Effector CD8-positive, alpha-beta T cell (primary cell): ENCODE results near the gene HOXB2.

Experiments used
- DNase-seq: peaks from one replicate; lab custom pipeline; 2025; lab: John Stamatoyannopoulos, UW

Gene HOXB2

DNA sequence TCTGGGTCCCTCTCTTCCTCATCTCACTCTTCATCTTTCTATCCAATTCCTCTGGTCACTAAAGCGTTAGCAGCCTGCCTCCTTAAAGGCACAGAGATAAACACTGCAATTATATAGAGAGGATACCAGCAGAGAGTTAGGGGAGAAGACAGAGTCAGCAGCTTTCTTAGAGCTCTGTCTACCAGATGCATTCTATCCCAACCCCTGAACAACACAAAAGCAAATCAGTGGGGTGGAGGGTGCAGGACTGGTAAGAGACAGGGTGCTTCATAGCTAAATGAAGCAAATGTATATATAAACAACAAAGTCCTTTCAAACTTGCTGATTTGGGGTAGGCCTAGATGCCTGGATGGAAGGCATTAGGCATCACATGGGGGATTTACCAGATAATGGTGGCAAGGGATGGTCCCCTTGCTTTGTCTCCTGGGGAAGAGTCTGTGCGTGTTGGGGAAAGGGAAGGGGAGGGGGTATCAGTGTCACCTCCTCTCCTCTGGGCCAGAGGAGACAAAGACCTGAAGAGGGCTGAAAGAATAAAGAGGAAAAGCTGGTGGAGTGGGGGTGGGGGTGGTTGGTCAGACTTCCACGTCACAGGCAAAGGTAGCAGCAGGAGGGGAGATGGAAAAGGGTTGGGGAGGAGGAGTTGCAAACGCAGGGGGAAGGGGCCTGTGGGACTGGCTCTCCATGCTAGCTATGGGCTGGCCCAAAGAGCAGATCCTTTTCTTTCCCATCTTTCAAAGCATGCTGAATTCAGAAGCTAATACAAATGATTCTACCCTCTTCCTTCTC, 21.2 kb upstream of the HOXB2 start:
- no peak for DNase-seq

DNA sequence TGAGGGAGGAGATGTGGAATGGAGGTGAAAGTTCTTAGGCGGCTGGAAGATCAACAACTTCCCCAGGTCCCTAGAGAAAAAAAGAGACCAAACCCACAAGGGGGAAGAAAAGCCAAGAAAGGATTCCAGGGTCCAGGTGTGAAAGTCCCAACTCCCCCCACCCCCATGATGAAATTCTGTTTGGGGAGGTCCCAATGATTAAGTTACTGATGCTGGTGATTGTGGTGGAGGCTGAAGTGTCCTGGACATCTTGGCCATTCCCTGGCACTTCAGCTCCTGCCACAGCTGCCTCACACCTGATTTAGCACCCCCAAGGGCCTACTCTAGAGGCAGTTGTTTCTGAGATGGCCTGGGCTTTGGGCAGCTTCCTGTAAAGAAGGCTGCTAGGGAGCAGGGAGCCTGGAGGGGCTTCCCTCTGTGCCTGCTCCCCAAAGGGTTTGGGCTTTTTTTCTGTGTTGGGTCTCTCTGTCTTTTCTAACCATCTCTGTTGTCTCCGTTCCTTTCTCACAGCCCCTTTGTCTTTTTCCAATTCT, 20.2 kb upstream of the HOXB2 start:
- no peak for DNase-seq

DNA sequence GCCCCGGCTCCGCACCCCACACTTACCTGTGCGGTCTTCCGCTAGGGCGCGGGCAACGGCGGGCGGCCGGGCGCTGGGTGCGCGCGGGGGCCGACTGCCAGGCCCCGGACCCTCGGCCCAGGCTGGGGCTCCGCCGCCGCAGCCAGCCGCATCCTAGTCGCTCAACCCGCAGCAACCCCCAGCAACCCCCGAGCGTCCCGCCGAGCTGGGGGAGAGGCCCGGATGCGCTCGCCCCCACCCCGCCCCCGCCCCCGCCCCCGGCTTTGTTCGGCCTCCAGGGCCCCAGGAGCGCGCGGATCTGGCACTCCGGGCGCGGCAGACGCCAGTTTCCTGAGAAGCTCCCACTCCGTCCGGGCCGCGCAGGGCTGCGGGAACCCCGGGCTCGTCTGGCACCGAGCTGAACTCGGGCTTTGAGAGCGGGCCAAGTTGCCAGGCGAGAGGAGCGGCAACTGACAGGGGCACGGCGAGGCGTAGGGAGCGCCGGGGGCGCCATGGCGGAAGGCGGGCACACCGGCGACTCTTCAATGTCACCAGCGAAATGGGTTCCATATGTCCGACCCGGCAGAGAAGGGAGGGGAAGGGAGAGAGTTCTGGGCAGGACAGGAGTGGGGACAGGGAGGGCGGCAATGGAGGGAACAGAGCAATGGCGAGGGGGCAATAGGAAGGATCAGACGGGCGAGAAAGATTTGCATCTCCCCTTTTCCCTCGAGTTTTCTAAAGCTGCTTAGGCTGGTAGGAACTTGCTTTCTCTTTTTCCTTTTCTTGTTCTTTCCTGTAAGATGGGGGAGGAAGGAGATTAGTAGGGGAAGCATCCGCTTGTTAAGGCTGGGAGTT, 19.5 kb upstream of the HOXB2 start:
- no peak for DNase-seq

DNA sequence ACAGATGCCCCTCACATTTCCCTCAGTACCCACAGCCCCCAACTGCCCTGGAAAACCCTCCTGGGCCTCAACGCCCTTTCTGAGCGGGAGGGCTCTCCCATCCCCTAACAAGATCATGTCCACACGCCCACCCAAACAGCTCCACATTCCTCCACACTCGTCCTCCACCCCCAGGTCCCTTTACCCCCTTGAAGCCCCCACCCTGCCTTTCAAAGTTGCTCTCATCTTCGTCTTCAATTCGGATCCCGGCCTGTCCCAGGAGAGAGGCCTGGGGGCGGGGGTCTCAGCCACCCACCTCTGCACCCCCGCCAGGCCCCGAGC, 18.9 kb upstream of the HOXB2 start:
- DNase-seq = no peak

DNA sequence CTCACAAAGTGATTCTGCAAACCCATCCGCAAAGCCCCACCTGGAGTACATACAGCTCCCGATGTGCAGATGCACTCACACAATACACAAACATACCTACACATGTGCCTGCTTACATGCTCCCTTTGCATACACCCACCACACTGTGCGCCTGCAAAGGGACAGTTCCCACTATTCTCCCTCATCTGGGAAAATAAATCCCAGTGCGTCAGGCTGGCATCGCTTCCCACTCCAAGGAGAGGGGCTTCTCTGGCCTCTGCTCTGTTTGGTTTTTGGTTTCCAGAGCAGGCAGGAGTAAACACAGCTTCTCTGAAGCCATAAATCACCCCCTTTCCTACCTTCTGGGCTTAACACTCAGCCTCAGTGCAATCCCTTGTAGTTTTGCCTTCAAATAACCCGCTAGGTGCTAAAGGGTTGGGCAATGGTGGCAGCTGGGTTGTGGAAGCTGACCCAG, 18.5 kb upstream of the HOXB2 start:
- DNase-seq = no peak

DNA sequence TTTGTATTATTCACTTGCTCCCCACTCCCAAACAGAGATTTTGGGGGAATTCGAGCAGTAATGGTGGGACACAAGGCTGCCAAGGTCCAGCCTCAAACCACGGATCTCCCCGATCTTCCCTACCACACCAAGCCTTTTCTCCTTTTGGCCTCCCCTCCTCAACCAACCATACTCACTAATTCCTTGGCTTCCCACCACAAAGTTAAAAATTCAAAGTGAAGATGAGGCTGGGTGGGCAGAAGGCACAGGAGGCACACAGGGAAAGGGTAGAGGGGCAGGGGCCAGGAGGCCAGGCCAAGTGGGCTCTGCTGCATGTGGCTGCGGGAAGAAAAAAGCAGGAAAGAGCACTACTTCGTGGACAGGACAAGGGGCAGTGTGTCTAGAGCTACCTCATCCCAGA, 18.0 kb upstream of the HOXB2 start:
- no peak for DNase-seq

DNA sequence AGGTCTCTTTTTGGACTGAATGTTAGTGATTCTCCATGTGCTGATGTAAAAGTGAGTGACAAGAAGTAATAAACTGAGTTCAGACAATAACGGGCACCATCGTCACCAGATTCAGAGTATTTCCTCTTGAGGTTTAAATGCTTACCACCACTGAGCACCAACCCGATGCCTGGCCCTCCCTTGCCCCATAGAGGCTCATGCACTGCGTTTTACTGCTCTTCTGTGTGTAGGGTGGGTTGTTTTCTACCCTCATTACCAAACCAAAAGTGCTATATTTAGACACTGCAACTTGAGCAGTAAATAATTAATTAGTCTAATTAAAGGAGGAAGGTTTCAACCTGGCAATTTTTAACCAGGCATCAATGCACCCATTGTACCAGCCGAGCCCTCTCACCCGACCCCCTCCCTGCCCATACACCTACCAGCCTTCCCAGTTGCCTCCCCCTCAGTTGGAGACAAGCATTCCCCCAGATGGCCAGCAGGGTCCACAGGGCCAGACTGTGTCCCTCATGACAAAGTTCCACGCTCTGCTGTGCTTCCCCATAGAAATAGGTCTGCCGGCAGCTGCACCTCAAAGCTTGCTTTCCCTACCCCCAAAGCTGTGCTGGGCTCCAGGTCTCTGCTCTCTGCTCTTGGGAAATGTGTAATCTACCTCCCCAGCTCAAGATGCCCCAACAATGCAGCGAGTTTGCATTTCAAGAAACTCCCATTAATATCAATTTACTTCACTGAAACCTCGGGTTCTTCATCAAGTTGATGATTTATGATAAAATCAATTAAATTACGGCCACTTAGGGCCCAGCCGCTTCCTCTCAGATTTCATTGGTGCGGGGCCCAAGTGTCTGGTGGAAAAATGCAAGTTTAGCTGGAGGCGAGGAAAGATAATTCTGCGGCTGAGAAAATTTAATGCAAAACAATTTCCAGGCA, 17.2 kb upstream of the HOXB2 start:
- DNase-seq = no peak

DNA sequence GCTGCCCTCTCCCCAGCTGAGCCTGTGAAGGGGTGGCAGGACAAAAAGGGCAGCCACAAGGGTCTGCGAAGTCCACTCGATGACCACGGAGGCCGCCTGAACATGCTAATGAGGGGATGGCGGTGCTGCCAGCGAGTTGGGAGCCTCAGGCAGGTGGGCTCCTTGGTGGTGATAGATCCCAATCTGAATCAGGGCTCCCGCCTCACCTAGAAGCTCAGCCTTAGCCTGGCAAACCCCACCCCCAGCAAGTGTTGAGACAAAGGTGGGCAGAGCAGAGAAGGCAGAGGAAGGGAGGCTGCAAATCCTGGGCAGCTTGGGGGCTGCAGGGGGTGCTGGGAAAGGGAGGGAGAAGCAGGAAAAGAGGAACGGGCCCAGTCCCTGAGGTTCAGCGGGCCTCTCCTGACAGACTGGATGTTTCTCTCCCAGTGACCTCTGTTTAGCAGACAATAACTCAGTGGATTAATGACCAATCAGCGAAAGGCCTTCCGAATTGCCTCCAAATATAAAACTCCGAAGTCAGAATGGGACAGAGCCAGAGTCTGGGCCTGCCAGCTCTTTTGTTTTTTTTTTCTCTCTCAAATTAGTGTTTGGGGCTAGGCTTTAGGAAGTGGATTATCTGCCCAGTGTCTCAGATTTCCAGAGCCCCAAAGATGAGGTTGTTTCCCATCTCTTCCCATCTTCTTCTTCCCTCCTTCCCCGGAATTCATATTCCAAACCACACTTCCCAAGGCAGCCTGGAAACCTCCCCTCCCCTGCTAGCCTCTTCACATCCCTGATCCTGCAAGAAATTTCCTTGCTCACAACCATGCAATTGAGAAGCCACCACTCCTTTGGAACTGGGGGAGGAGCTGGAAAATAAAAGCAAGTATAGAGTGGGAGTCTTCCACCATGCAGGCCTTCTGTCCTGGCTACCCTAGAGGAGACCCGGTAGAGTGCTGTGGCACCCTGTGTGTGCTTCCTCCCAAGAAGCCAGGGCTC, 15.2 kb upstream of the HOXB2 start:
- no peak for DNase-seq

DNA sequence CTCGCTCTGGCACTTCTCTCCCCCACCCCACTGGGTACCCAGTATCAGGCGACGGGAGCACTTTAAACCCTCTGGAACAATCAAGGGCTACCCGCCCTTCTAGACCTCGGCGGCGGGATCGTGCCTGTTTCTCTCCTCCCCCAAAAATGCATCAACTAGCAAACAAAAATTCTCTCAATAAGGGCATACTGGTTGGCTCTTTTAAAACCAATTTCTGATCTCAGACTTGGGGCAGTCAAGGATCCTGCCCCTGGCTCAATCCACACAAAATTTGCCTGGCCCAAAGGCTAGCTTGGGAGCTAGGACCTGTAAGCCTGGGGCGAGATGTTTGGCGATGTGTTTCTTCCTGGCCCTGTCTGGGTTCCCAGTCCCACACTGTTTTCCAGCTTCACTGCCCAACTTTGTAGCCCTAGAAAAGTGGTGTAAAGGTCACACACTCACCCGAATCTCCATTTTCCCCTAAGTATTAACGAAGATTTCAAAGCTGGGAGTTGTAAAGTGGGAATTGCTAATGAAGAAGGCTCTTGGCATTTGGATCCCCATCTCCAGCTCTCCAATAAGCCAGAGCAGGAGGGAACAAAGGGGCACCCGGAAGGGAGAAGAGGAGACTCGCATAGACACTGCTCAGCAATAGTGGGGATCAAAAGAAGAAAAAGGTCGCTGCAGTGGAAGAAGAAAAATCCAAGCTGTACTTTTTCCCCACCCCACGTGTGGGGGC, 14.4 kb upstream of the HOXB2 start:
- DNase-seq = no peak

DNA sequence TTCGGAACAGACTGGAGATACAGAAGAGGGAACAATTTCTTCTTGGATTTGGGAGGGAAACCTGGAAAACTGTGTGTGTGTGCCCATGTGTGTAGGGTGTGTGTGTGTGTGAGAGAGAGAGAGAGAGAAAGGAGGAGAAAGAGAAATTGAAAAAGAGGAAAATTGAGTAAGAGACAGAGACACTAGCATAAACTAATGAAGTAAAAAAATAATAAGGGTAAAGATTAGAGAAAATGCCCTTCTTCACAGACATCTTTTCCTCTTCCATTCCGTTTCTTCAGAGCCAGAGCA, 13.9 kb upstream of the HOXB2 start:
- no peak for DNase-seq

DNA sequence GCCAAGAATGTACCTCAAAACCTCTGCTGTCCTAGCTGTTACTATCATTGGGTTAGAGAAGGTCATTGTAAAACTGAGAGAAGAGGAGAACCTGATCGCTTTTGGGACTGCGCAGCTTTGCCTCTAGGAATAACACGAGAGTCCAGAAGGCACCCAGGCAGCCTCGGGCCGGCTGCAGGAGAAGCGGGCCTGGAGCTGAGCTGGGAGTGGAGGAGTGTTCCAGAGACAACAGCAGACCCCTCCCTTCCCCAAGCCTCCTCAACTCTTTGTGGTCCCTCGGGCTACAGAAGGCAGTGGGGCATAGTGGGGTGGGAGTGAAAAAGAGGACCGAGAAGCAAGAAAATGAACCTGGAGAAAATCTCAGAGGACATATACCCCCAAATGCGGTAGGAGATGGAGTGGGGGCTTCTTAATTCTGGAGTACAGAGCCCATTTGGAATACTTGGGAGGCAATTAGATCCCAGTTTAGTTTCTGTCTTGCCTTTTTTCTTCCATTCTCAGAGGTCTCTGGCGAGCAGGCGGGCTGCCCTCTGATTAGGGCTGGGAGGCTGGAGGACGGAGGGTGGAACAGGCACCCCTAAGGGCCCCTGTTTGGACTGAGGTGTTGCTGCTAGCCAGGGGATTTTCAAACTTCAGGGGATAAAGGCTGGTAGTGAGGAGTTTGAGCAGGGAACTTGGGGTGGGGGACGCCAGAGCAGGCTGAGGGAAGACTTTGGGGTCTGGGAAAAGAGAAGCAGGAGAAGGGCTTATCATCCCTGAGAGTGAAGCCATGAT, 13.3 kb upstream of the HOXB2 start:
- no peak for DNase-seq

DNA sequence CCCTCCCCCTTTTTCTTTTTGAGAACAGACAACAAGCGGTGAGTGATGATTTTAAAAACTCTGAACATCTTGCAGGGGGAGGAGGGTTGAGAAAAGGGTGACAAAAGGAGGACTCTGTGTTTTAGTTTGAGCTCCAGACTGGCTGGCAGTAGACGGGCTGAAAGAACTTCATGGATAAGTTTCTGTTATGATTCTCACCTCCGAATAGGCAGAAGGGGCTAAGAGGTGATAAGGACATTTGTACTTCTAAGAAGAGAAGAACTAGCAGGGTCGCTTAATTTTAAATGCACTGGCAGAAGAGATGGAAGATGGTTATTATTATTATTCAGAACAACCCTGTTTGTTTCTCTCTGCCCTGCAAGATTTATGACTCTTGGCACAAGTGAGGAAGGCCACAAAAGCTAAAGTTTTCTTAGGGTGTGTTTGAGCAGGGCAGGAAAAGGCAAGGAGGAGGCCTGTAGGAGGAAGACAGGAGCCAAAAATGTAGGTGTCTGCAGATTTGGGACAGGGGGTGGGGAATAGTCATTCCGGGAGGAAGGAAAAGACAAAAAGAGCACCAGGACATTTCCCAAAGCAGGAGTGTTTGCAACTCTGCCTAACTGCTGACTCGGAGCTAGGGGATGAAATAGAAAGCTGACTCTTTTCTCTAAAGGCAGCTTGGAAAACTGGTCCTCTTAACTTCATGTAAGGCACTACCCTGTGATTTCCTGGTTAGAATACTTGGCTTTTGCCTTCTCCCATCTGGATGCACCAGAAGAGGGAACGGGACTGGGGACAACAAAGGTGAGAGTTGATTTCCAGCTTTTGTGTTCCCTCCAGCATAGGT, 11.9 kb upstream of the HOXB2 start:
- no peak for DNase-seq

DNA sequence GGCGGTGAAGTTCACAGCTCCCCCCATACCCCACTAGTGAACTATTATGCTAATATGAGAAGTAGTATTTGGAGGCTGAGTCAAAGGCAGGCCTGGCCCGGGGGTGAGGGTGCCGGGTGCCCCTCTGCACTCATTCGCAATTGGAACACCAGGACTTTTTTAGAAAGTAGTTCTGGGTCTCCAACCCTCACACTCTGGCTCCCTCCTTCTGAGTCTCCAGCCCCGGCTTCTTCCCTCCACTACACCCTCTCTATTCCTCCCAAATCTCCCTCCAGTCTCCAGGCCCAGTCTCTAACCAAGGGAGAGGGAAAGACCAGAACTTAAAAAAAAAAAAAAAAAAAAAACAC, 11.3 kb upstream of the HOXB2 start:
- DNase-seq = no peak

DNA sequence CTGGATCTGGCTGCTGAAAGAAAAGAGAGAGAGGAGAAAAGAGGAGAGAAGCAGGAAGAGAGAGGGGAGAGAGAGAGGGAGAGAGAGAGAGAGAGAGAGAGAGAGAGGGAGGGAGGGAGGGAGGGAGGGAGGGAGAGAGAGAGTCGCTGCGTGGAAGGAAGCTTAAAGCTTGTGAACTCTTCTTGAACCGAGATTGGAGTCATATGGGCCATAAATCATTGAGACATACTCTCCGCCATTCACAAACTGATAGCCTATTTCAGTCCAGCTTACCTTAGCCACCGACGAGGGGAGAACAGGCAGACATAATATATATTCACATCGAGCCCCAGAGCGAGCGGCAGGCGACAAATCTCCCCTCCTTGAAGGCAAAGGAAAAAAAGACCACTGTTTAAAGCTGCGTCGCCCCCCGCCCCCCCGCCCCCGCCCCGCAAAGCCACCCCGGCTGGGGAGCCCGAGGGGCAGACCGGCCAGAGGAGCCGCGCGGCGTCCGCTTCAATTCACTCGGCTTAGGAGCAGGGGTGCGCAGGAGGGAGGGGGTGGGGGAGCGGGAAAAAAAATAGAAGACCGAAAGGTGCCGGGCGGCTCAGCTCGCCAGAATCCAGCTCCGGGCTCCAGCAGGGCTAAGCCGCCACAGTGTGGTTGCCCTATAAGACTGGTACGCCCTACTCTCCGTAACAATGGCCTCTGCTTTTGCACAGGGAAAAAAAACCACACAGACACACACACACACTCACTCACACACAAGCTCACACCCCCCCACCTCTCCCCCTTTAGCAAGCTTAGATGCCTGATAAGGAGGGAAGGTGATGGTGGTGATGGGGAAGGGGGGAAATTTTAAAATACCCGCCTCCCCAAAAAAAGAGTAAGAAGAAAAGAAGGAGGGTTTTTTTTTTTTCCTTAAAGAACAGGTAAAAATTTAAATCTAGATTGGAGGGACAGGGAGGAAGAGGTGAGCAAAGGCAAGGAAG, 10.6 kb upstream of the HOXB2 start:
- DNase-seq = no peak

DNA sequence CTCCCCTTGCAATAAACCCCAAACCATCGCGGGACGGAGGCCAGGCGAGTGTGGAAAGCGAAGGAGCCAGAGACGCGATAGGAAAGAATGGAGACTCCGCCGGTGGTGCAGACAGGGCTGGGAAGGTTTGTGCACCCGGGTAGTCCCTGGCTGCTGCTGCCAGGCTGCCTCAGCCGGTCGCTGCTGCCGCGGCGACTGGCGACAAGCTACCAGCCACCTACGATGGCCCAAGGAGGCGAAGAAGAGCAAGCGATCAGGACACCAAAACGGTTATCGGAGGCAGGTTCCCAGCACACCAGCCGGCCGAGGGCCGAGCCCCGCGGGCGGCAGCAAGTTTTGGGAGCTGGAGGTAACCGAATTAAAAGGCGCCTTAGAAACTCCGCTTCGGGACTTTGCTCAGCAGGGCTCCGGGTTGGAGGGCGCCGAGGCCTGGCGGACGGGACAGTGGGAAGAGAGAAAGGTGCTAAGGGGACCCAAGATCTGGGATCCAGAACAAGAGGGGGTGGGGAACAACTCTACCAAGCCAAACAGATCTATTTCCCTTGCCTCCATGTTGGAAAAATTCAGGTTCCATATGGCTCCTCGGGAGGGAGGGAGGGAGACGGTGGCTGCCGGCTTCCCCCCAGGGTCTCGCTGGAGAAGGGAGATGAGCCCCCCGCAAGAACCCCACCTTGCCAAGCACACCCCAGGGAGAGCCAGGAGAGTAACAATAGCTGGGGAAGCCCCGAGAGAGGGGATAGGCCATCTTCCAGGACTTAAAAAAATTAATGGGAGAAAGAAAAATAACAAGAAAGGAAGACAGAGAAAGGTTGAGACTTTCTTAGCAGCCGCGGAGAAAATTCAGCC, 9.7 kb upstream of the HOXB2 start:
- no peak for DNase-seq

DNA sequence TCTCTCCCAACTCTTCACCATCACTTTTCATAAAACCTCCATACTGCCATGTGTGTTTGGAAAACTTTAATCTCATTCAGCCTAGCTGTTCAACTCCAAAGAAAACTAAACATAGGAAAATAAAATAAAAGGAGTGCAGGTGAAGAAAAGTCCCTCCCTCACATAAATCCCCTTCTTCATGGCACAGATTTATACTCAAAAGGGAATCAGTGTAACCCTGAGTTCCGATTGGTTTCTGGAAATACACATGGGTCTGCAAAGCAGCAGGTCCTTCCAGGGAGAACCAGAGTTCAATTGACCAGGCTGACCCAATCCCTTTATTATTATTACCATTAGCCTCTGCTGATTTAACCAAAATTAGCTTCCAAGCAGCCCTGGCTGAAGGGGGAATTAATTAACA, 8.9 kb upstream of the HOXB2 start:
- DNase-seq = no peak

DNA sequence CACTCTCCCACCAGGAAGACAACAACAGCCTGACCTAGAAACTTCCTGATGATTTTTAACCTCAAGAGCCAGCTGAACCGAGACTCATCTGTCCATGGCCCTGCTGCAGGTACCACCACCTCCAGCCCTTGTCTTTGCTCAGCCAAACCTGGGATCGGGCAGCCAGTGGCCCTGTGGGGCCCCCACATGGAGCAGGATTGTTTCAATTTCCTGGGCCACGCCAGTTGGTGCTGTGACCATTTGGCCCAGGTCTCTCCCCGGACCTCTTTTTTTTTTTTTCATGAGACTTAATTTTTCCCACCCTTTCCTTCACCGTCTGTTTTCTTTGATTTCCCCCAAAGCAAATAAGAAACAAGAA, 8.3 kb upstream of the HOXB2 start:
- DNase-seq = no peak
